Hepatocyte (in vitro differentiated cells): ENCODE measurements around the gene TANGO2. TPM values are rescaled to one million over a fixed set of nuclear protein-coding genes. Genes with fewer than 3 reads are reported as not detected.

Experiments
- DNase-seq: peaks from one replicate; pipeline ENCODE4 v3.0.0-alpha.2; 2016; ENCODE audit warnings: low spot score
- H2AFZ ChIP-seq: fragments of 200-600 bp; sonication (generic); 2 replicates; pipeline ENCODE4 v1.6.0; 2016; ENCODE audit warnings: antibody characterized with exemption, mild to moderate bottlenecking
- H3K27ac ChIP-seq: fragments of 200-600 bp; sonication (generic); 2 replicates; pipeline ENCODE4 v1.5.1; 2016; ENCODE audit warnings: mild to moderate bottlenecking
- H3K27me3 ChIP-seq: fragments of 200-600 bp; sonication (generic); 2 replicates; pipeline ENCODE4 v1.6.1; 2016
- H3K36me3 ChIP-seq: fragments of 200-600 bp; sonication (generic); replicated peaks from 2 replicates; pipeline ENCODE4 v1.5.1; 2016; ENCODE audit warnings: low read depth; ENCODE audit not compliant: insufficient read depth
- H3K4me1 ChIP-seq: fragments of 200-600 bp; sonication (generic); 2 replicates; pipeline ENCODE4 v1.5.1; 2016; ENCODE audit warnings: mild to moderate bottlenecking, moderate library complexity; ENCODE audit not compliant: insufficient read depth
- H3K4me2 ChIP-seq: fragments of 200-600 bp; sonication (generic); 2 replicates; pipeline ENCODE4 v1.6.0; 2016
- H3K4me3 ChIP-seq: fragments of 200-600 bp; sonication (generic); 2 replicates; pipeline ENCODE4 v1.5.1; 2016; ENCODE audit warnings: mild to moderate bottlenecking
- H3K79me2 ChIP-seq: fragments of 200-600 bp; sonication (generic); 2 replicates; pipeline ENCODE4 v1.6.0; 2017; ENCODE audit warnings: mild to moderate bottlenecking
- H3K9me2 ChIP-seq: fragments of 200-600 bp; sonication (generic); replicated peaks from 2 replicates; pipeline ENCODE4 v1.6.0; 2017; ENCODE audit warnings: mild to moderate bottlenecking; ENCODE audit not compliant: insufficient read depth
- H3K9me3 ChIP-seq: fragments of 200-600 bp; sonication (generic); 2 replicates; pipeline ENCODE4 v1.5.1; 2016; ENCODE audit warnings: low read depth, mild to moderate bottlenecking
- H4K20me1 ChIP-seq: fragments of 200-600 bp; sonication (generic); 2 replicates; pipeline ENCODE4 v1.6.0; 2016; ENCODE audit warnings: mild to moderate bottlenecking; ENCODE audit not compliant: insufficient read depth, poor library complexity, severe bottlenecking
- EZH2 ChIP-seq: fragments of 200-600 bp; sonication (generic); IDR thresholded peaks from 2 replicates; pipeline ENCODE4 v1.6.1; 2016; ENCODE audit warnings: antibody characterized with exemption, mild to moderate bottlenecking, borderline replicate concordance
- EZH2phosphoT487 ChIP-seq: fragments of 200-600 bp; sonication (generic); IDR thresholded peaks from one replicate; pipeline ENCODE4 v1.6.1; 2018; ENCODE audit warnings: antibody characterized with exemption, mild to moderate bottlenecking, low read depth, moderate library complexity; ENCODE audit not compliant: unreplicated experiment, severe bottlenecking
- WGBS: methylation state at CpG from one replicate; pipeline ENCODE4 v1.1.6; 2016; ENCODE audit warnings: low lambda C conversion rate; ENCODE audit errors: missing lambda C conversion rate; 5-methylcytosine and 5-hydroxymethylcytosine counted together
- polyA plus RNA-seq: library from polyadenylated mRNA; unstranded; fragments of >200 nt; fragmentation: Nextera tagmentation; extraction: Ambion mirVana; gene quantifications from 2 replicates; pipeline ENCODE4 v1.2.1, GENCODE V29; 2016
- total RNA-seq: library from RNA; depleted of rRNA; stranded (reverse); fragments of >200 nt; gene quantifications from 2 replicates; pipeline ENCODE4 v1.2.3, GENCODE V29; 2014
- TF ChIP-seq, protein P1 (sequence below): fragments of 200-600 bp; sonication (generic); IDR thresholded peaks from 2 replicates; pipeline ENCODE4 v1.5.1; 2016; ENCODE audit warnings: antibody characterized with exemption, mild to moderate bottlenecking; ENCODE audit not compliant: poor library complexity

The TANGO2 gene
- total and polyA plus RNA-seq, 2 experiments from 2014 or later, result 20.8 to 21.4 TPM

- no peak for TF ChIP-seq EZH2
- TF ChIP-seq, protein P1, sequence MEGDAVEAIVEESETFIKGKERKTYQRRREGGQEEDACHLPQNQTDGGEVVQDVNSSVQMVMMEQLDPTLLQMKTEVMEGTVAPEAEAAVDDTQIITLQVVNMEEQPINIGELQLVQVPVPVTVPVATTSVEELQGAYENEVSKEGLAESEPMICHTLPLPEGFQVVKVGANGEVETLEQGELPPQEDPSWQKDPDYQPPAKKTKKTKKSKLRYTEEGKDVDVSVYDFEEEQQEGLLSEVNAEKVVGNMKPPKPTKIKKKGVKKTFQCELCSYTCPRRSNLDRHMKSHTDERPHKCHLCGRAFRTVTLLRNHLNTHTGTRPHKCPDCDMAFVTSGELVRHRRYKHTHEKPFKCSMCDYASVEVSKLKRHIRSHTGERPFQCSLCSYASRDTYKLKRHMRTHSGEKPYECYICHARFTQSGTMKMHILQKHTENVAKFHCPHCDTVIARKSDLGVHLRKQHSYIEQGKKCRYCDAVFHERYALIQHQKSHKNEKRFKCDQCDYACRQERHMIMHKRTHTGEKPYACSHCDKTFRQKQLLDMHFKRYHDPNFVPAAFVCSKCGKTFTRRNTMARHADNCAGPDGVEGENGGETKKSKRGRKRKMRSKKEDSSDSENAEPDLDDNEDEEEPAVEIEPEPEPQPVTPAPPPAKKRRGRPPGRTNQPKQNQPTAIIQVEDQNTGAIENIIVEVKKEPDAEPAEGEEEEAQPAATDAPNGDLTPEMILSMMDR, result no peak
- TF ChIP-seq EZH2phosphoT487, result no peak
- Histone ChIP-seq H3K79me2 (no peaks in the 10 kb centered on the region), H4K20me1 (no peaks in the 10 kb centered on the region), H3K27ac (no peak overlapping the region), H3K9me3 (no peaks in the 10 kb centered on the region), H3K4me1 (no peaks in the 10 kb centered on the region), H3K4me2 (no peak overlapping the region), H2AFZ (no peak overlapping the region), H3K27me3 (peaks cover 11% of the 10 kb centered on the region), H3K4me3 (no peak overlapping the region), H3K36me3 (no peaks in the 10 kb centered on the region), H3K9me2 (no peaks in the 10 kb centered on the region)
- no peak for DNase-seq
- 79% methylated on average over 20 of the region's 20 CpGs for WGBS
These were observed 9.6 kb upstream of the TANGO2 start for GRCh38 chr22:20011123-20011992.

- Histone ChIP-seq H3K9me3 (no peaks in the 10 kb centered on the region), H2AFZ (no peak overlapping the region), H3K4me2 (no peak overlapping the region), H3K36me3 (no peaks in the 10 kb centered on the region), H3K4me3 (no peak overlapping the region), H4K20me1 (no peaks in the 10 kb centered on the region), H3K9me2 (no peaks in the 10 kb centered on the region), H3K27ac (no peak overlapping the region), H3K27me3 (peaks cover 11% of the 10 kb centered on the region), H3K4me1 (peaks cover 2% of the 10 kb centered on the region), H3K79me2 (no peaks in the 10 kb centered on the region)
- no peak for DNase-seq
- TF ChIP-seq EZH2phosphoT487 (no peak), EZH2 (no peak)
- TF ChIP-seq, protein P1, result no peak
- 95% methylated on average over 7 of the region's 7 CpGs for WGBS
These were observed 8.7 kb upstream of the TANGO2 start for GRCh38 chr22:20011993-20012740.

DNA sequence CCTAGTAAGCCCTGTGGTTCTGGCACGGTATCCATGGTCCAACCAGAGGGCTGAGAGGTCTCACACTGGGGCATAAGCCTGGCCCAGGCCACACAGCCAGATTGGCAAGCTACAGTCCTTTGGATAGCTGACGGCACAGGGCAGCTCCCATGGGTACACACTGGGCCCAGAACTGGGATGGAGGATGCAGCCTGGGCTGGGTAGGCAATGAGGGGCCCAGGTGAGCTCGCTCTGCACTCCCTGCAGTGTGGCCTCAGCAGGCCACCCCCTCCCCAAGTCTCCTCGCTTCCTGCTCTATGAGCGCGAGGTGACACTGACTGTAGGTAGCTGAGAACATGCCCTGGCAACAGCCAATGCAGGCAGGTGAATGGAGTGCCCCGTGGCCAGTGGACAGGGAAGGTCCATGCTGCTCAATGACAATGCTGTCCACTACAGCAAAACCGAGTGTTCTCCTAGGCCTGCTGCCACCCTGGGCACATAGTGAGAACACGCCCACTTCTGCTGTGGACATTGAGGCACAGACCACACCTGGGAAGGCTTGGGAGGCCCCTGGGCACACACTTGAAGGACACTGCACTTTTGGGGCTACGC, 8.1 kb upstream of the TANGO2 start:
- Histone ChIP-seq H3K4me2 (no peak overlapping the region), H3K27ac (no peak overlapping the region), H3K4me1 (peaks cover 6% of the 10 kb centered on the region), H3K9me3 (no peaks in the 10 kb centered on the region), H3K4me3 (no peak overlapping the region), H2AFZ (no peak overlapping the region), H3K36me3 (no peaks in the 10 kb centered on the region), H4K20me1 (no peaks in the 10 kb centered on the region), H3K79me2 (no peaks in the 10 kb centered on the region), H3K27me3 (peaks cover 17% of the 10 kb centered on the region), H3K9me2 (no peaks in the 10 kb centered on the region)
- TF ChIP-seq EZH2 (no peak), EZH2phosphoT487 (no peak)
- TF ChIP-seq, protein P1, result no peak
- DNase-seq, result no peak
- WGBS, result 91% methylated on average over 10 of the region's 10 CpGs
